Mammary epithelial cell (primary cell): ENCODE results near the gene DRC7.

ENCODE experiments used
- CTCF ChIP-seq, 2 donors: IDR thresholded peaks in 1 of 2; conservative IDR thresholded peaks in 1 of 2; 2 replicates each; pipeline ENCODE4 v1.5.1; 2011 to 2012; ENCODE audit warnings: inconsistent platforms in 2 of 2, low read length in 2 of 2, mild to moderate bottlenecking in 2 of 2, control low read depth in 1 of 2, low read depth in 1 of 2; ENCODE audit not compliant: insufficient read depth in 1 of 2; ENCODE audit errors: extremely low read depth in 1 of 2
- EZH2 ChIP-seq: IDR thresholded peaks from 2 replicates; pipeline ENCODE4 v1.6.1; 2012; ENCODE audit warnings: low read length, inconsistent platforms, borderline replicate concordance

GRCh38 chr16:57729182-57729484, 34.5 kb downstream of the DRC7 start:
- TF ChIP-seq EZH2 (no peak), CTCF (conservative IDR thresholded peaks at IDR 0.05 in 1 of 2, IDR thresholded peaks at IDR 0.05 in 1 of 2; ENCODE audit: extremely low read depth in 1 of 2, insufficient read depth in 1 of 2, low read depth in 1 of 2, low read length in 2 of 2) (no peak)
